GM15510 (cell line): Measurements from ENCODE around the gene CRTAP.

Experiments used
- POLR2A ChIP-seq: IDR thresholded peaks from 3 replicates; pipeline ENCODE4 v1.6.1; 2011; ENCODE audit warnings: borderline replicate concordance; ENCODE audit not compliant: insufficient read length; ENCODE audit errors: extremely low read depth

CRTAP gene

GRCh38 chr3:33149342-33149741 lies 35.5 kb downstream of the CRTAP start:
- TF ChIP-seq POLR2A = no peak

GRCh38 chr3:33152363-33153360 lies 38.8 kb downstream of the CRTAP start:
- no peak for TF ChIP-seq POLR2A

- TF ChIP-seq POLR2A = no peak
These were observed 40.0 kb downstream of the CRTAP start for GRCh38 chr3:33153782-33154181.

- no peak for TF ChIP-seq POLR2A
These were observed 41.5 kb downstream of the CRTAP start for GRCh38 chr3:33155301-33155700.

- no peak for TF ChIP-seq POLR2A
These were observed 45.4 kb downstream of the CRTAP start for GRCh38 chr3:33159234-33159633.

GRCh38 chr3:33159981-33160380 lies 46.2 kb downstream of the CRTAP start:
- TF ChIP-seq POLR2A = no peak

GRCh38 chr3:33165372-33165771 lies 51.6 kb downstream of the CRTAP start:
- no peak for TF ChIP-seq POLR2A

- TF ChIP-seq POLR2A = no peak
These were observed 52.3 kb downstream of the CRTAP start for GRCh38 chr3:33166095-33166494.

- TF ChIP-seq POLR2A = no peak
These were observed 53.5 kb downstream of the CRTAP start for GRCh38 chr3:33167284-33167683.

GRCh38 chr3:33167716-33168336 lies 54.0 kb downstream of the CRTAP start:
- no peak for TF ChIP-seq POLR2A

GRCh38 chr3:33170531-33170930 lies 56.7 kb downstream of the CRTAP start:
- TF ChIP-seq POLR2A = no peak

- no peak for TF ChIP-seq POLR2A
These were observed 57.8 kb downstream of the CRTAP start for GRCh38 chr3:33171580-33171979.

GRCh38 chr3:33173103-33173502 lies 59.3 kb downstream of the CRTAP start:
- TF ChIP-seq POLR2A = no peak

GRCh38 chr3:33173672-33174071 lies 59.9 kb downstream of the CRTAP start:
- no peak for TF ChIP-seq POLR2A

- TF ChIP-seq POLR2A = no peak
These were observed 60.3 kb downstream of the CRTAP start for GRCh38 chr3:33174095-33174494.
